GM12865 (cell line): ENCODE data around the gene PPP2R5B.

Source experiments
- DNase-seq: peaks from one replicate; pipeline ENCODE4 v3.0.0; 2010; ENCODE audit warnings: low read depth
- H3K4me3 ChIP-seq: 2 replicates; pipeline ENCODE4 v1.5.1; 2011; ENCODE audit warnings: mild to moderate bottlenecking, low read depth, low read length, control low read depth
- CTCF ChIP-seq: IDR thresholded peaks from 2 replicates; pipeline ENCODE4 v1.5.1; 2011; ENCODE audit warnings: low read length, control low read depth, low read depth, inconsistent platforms; ENCODE audit not compliant: insufficient read depth; ENCODE audit errors: missing control alignments

The PPP2R5B gene

GRCh38 chr11:64884019-64884418 lies 40.5 kb upstream of the PPP2R5B start:
- TF ChIP-seq CTCF = no peak
- DNase-seq = no peak
- H3K4me3 ChIP-seq = no peak overlapping the region

DNA sequence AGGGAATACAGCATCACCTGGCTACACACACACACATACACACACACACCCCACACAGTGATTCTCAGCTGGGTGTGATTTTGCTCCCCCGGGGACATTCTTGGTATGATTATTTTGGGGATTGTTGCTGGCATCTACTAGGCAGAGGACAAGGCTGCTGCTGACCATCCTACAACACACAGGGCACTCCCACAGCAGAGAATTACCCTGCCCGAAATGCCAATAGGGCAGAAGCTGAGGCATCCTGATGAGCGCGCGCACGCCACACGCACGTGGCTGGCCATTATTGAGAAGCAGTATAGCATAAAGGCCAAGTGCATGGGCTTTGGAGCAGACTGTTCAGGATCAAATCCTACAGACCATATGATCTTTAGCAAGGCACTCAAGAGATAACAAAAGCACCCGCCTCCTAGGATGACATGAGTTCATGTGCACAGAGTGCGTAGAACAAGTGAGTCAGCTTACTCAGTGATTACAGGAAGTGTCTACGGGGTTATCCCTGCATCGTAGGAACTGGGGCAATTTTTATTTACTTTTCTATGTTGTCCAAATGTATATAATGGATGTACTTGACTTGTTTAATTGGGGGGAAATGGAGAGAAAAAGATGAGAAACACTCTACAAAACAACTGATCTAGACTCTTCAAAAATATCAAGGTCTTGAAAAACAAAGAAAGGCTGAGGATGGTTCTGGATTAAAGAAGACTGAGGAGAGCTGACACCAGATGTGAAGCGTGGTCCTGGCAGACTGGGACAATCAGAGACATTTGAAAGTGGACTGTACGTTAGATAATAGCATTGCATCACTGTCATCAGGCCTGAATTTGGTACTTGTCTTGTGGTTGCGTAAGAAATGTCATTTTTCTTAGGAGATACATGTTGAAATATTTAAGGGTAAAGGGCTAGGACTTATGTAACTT lies 38.9 kb upstream of the PPP2R5B start:
- TF ChIP-seq CTCF = no peak
- H3K4me3 ChIP-seq = no peak overlapping the region
- no peak for DNase-seq

- H3K4me3 ChIP-seq = peak overlapping the region; percentile 38
- TF ChIP-seq CTCF = no peak
- DNase-seq = no peak
Measured at GRCh38 chr11:64887234-64887756, 37.2 kb upstream of the PPP2R5B start.

DNA sequence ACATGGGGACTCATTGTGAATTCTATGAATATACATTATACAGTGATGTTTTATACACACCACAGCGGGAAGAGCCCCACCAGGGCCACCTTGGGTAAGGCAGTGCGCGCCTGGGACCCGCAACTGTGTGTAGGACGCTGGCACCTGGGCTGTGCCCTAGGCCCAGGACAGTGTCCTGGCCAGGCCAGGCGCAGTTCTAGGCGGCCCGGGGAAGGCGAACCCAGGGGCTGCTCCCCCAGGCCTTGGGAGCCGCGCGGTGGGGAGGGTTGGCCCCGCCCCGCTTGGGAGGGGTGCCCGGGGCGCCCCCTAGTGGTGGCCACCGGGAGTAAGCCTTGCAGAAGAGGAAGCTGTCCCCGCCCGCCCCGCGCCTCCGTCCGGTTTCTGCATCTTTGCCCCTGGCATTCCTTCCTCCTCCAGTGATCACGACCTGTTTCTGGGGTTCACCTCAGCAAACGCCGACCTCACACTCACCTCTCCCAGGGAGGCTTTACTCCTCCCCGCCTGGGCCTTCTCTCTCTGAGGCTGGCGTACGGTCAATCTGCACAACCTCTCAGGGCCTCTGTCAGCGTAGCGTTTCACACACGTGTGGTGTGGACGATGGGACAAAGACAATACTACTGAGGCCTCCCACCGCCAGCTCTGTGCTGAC lies 36.6 kb upstream of the PPP2R5B start:
- peak overlapping the region; percentile 52 for H3K4me3 ChIP-seq
- peak; percentile 99 for TF ChIP-seq CTCF
- DNase-seq = peak; percentile 86

GRCh38 chr11:64888406-64888728 lies 36.1 kb upstream of the PPP2R5B start:
- peak overlapping the region; percentile 52 for H3K4me3 ChIP-seq
- no peak for DNase-seq
- TF ChIP-seq CTCF = no peak

GRCh38 chr11:64888729-64889511 lies 35.6 kb upstream of the PPP2R5B start:
- H3K4me3 ChIP-seq = no peak overlapping the region
- TF ChIP-seq CTCF = no peak
- no peak for DNase-seq
